Panc1 (cell line): ENCODE data around the gene SMC6. TPM values are rescaled to one million over a fixed set of nuclear protein-coding genes. Genes with fewer than 3 reads are reported as not detected.

Experiments
- ATAC-seq: fragments of 200-7000 bp; cut with Tn5 transposase; 2 replicates; pipeline ENCODE4 v1.9.1; 2020; ENCODE audit warnings: mild to moderate bottlenecking, moderate library complexity
- BruUV-seq: library from RNA; stranded (reverse); fragments of 400-500 nt; replicated peaks from 2 replicates; lab custom pipeline; 2021; lab: Mats Ljungman, UMichigan
- CTCF ChIA-PET: fragments of 300-600 bp; sonication (Branson Sonifier 250); formaldehyde crosslinking; loops from one replicate; lab custom pipeline; 2022; ENCODE audit warnings: antibody characterized with exemption; lab: Charles Lee
- POLR2A ChIA-PET: fragments of 300-600 bp; sonication (Branson Sonifier 250); formaldehyde crosslinking; loops from one replicate; lab custom pipeline; 2022; ENCODE audit warnings: antibody characterized with exemption; lab: Charles Lee
- DNase-seq: peaks from one replicate; pipeline ENCODE4 v3.0.0-alpha.2; 2010; ENCODE audit warnings: low read depth, low spot score
- H3K27ac ChIP-seq: 2 replicates; pipeline ENCODE4 v1.5.1; 2011; ENCODE audit warnings: mild to moderate bottlenecking, low read length, inconsistent platforms
- H3K27me3 ChIP-seq: fragments of 200-500 bp; sonication (Bioruptor generic); 2 replicates; pipeline ENCODE4 v1.6.0; 2014; ENCODE audit warnings: low read length, inconsistent platforms; ENCODE audit not compliant: control insufficient read depth, insufficient read depth
- H3K36me3 ChIP-seq: fragments of 200-500 bp; sonication (Bioruptor generic); 2 replicates; pipeline ENCODE4 v1.5.1; 2014; ENCODE audit warnings: inconsistent platforms, mild to moderate bottlenecking, low read length, moderate library complexity; ENCODE audit not compliant: control insufficient read depth, insufficient read depth
- H3K4me1 ChIP-seq: 2 replicates; pipeline ENCODE4 v1.5.1; 2011; ENCODE audit warnings: inconsistent platforms, mild to moderate bottlenecking, low read length, moderate library complexity; ENCODE audit not compliant: control insufficient read depth, insufficient read depth
- H3K4me3 ChIP-seq, 2 experiments: 2 replicates each; pipeline ENCODE4 v1.5.1; 2011 to 2012; ENCODE audit warnings: low read depth in 2 of 2, low read length in 2 of 2, mild to moderate bottlenecking in 2 of 2, inconsistent platforms in 1 of 2, moderate library complexity in 1 of 2
- H3K9me3 ChIP-seq: fragments of 200-500 bp; sonication (Bioruptor generic); 2 replicates; pipeline ENCODE4 v1.5.1; 2014; ENCODE audit warnings: low read depth, mild to moderate bottlenecking, inconsistent platforms, low read length, moderate library complexity; ENCODE audit not compliant: control insufficient read depth, insufficient read depth
- POLR2AphosphoS5 ChIP-seq: IDR thresholded peaks from 2 replicates; pipeline ENCODE4 v1.6.1; 2012; ENCODE audit warnings: mild to moderate bottlenecking, low read depth, low read length, moderate library complexity
- REST ChIP-seq, 2 experiments: IDR thresholded peaks; 2 replicates each; pipeline ENCODE4 v1.6.1; 2011 to 2012; ENCODE audit warnings: low read depth in 2 of 2, control low read depth in 1 of 2, low read length in 1 of 2, mild to moderate bottlenecking in 1 of 2, moderate library complexity in 1 of 2; ENCODE audit not compliant: insufficient read depth in 1 of 2
- SIN3A ChIP-seq: IDR thresholded peaks from 2 replicates; pipeline ENCODE4 v1.6.1; 2012; ENCODE audit warnings: low read depth, mild to moderate bottlenecking, low read length, moderate library complexity, borderline replicate concordance; ENCODE audit not compliant: insufficient read depth
- TCF7L2 ChIP-seq: IDR thresholded peaks from 2 replicates; pipeline ENCODE4 v1.6.1; 2011; ENCODE audit warnings: mild to moderate bottlenecking, low read depth, low read length, inconsistent platforms
- in situ Hi-C: cut with HindIII; loops from 2 replicates; pipeline ENCODE4 v1.10.0; 2016; ENCODE audit warnings: low sequenced_read_pairs, low pct_unique_long_range_greater_than_20kb
- intact Hi-C: fragments of 100-400 bp; cut with micrococcal nuclease; formaldehyde crosslinking; loops from one replicate; pipeline ENCODE4 v1.10.0; 2022; ENCODE audit not compliant: unreplicated experiment
- total RNA-seq: library from RNA; stranded (reverse); gene quantifications from one replicate; pipeline ENCODE4 v1.2.1, GENCODE V29; 2021; ENCODE audit not compliant: unreplicated experiment
- TF ChIP-seq, protein P1 (sequence below): fragments of 450-650 bp; IDR thresholded peaks from 2 replicates; pipeline ENCODE4 v1.5.1; 2017; ENCODE audit warnings: mild to moderate bottlenecking

SMC6 gene
- total RNA-seq, 1 experiment from 2014 or later: 43.8 TPM

DNA sequence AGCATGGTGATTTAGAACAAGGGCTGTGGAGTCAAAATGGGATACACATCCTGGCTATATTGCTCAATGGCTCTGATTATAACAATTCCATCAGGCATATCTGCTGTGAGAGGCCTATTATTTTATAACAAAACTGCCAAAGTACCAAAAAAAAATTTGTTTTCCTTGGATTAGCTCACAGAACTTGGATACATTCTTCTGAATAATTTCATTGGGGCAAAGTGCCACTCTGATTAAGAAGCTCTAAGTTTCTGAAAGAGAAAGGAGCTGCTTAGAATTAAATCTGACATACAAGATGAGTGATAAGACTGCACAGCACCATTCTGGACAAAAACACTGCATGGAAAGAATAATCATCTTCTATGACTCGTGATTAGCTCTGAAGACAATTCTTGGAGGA, 85.7 kb downstream of the SMC6 start:
- in situ Hi-C loops (no loop called here), intact Hi-C loops (no loop called here)
- ChIA-PET POLR2A (no interaction called here), CTCF (no interaction called here)
- Histone ChIP-seq H3K36me3 (peaks cover 32% of the 10 kb centered on the region), H3K27ac (no peak overlapping the region), H3K9me3 (no peaks in the 10 kb centered on the region), H3K4me3 (no peak overlapping the region), H3K4me1 (no peaks in the 10 kb centered on the region), H3K27me3 (no peaks in the 10 kb centered on the region)
- no peak for TF ChIP-seq TCF7L2
- no peak for TF ChIP-seq POLR2AphosphoS5
- TF ChIP-seq REST (IDR thresholded peaks at IDR 0.05; ENCODE audit: insufficient read depth in 1 of 2, low read depth in 2 of 2, low read length in 1 of 2): no peak
- no peak for TF ChIP-seq SIN3A
- TF ChIP-seq, protein P1, sequence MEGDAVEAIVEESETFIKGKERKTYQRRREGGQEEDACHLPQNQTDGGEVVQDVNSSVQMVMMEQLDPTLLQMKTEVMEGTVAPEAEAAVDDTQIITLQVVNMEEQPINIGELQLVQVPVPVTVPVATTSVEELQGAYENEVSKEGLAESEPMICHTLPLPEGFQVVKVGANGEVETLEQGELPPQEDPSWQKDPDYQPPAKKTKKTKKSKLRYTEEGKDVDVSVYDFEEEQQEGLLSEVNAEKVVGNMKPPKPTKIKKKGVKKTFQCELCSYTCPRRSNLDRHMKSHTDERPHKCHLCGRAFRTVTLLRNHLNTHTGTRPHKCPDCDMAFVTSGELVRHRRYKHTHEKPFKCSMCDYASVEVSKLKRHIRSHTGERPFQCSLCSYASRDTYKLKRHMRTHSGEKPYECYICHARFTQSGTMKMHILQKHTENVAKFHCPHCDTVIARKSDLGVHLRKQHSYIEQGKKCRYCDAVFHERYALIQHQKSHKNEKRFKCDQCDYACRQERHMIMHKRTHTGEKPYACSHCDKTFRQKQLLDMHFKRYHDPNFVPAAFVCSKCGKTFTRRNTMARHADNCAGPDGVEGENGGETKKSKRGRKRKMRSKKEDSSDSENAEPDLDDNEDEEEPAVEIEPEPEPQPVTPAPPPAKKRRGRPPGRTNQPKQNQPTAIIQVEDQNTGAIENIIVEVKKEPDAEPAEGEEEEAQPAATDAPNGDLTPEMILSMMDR: no peak
- ATAC-seq: no peak
- BruUV-seq: no TSS peak
- no peak for DNase-seq

DNA sequence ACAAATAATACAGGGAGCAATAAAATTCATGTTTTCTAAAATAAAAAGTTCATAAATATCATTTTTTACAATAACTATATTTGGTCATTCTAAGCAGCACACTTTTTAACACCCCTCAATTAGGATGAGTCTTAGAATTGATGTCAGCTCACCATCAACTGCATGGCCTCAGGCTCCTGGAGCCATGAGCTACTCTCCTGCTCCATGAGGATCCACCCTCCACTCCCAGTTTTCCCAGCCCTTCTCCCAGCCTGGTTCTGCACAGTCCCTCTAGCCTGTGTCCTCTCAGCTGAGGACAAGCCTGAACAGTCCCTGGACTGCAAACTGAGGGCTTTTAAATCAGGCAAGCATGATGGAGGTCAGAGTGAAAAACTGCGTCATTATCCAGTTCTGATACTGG, 89.1 kb downstream of the SMC6 start:
- H3K27ac ChIP-seq: no peak overlapping the region
- intact Hi-C loops: no loop called here
- DNase-seq (no peak), ATAC-seq (no peak)
- no peaks in the 10 kb centered on the region for H3K27me3 ChIP-seq
- TF ChIP-seq, protein P1: no peak
- TF ChIP-seq TCF7L2 (no peak), SIN3A (no peak), REST (IDR thresholded peaks at IDR 0.05; ENCODE audit: insufficient read depth in 1 of 2, low read depth in 2 of 2, low read length in 1 of 2) (no peak), POLR2AphosphoS5 (no peak)
- no peak overlapping the region for H3K4me3 ChIP-seq
- ChIA-PET POLR2A (no interaction called here), CTCF (no interaction called here)
- no peaks in the 10 kb centered on the region for H3K9me3 ChIP-seq
- H3K36me3 ChIP-seq: peaks cover 28% of the 10 kb centered on the region
- no peaks in the 10 kb centered on the region for H3K4me1 ChIP-seq
- in situ Hi-C loops: no loop called here
- no TSS peak for BruUV-seq
